Hepatocyte (in vitro differentiated cells): ENCODE measurements around the gene KRTAP10-8. TPM values are rescaled to one million over a fixed set of nuclear protein-coding genes. Genes with fewer than 3 reads are reported as not detected.

ENCODE experiments used
- DNase-seq: peaks from one replicate; pipeline ENCODE4 v3.0.0-alpha.2; 2016; ENCODE audit warnings: low spot score
- H2AFZ ChIP-seq: fragments of 200-600 bp; sonication (generic); 2 replicates; pipeline ENCODE4 v1.6.0; 2016; ENCODE audit warnings: antibody characterized with exemption, mild to moderate bottlenecking
- H3K27ac ChIP-seq: fragments of 200-600 bp; sonication (generic); 2 replicates; pipeline ENCODE4 v1.5.1; 2016; ENCODE audit warnings: mild to moderate bottlenecking
- H3K27me3 ChIP-seq: fragments of 200-600 bp; sonication (generic); 2 replicates; pipeline ENCODE4 v1.6.1; 2016
- H3K36me3 ChIP-seq: fragments of 200-600 bp; sonication (generic); replicated peaks from 2 replicates; pipeline ENCODE4 v1.5.1; 2016; ENCODE audit warnings: low read depth; ENCODE audit not compliant: insufficient read depth
- H3K4me1 ChIP-seq: fragments of 200-600 bp; sonication (generic); 2 replicates; pipeline ENCODE4 v1.5.1; 2016; ENCODE audit warnings: mild to moderate bottlenecking, moderate library complexity; ENCODE audit not compliant: insufficient read depth
- H3K4me2 ChIP-seq: fragments of 200-600 bp; sonication (generic); 2 replicates; pipeline ENCODE4 v1.6.0; 2016
- H3K4me3 ChIP-seq: fragments of 200-600 bp; sonication (generic); 2 replicates; pipeline ENCODE4 v1.5.1; 2016; ENCODE audit warnings: mild to moderate bottlenecking
- H3K79me2 ChIP-seq: fragments of 200-600 bp; sonication (generic); 2 replicates; pipeline ENCODE4 v1.6.0; 2017; ENCODE audit warnings: mild to moderate bottlenecking
- H3K9me2 ChIP-seq: fragments of 200-600 bp; sonication (generic); replicated peaks from 2 replicates; pipeline ENCODE4 v1.6.0; 2017; ENCODE audit warnings: mild to moderate bottlenecking; ENCODE audit not compliant: insufficient read depth
- H3K9me3 ChIP-seq: fragments of 200-600 bp; sonication (generic); 2 replicates; pipeline ENCODE4 v1.5.1; 2016; ENCODE audit warnings: low read depth, mild to moderate bottlenecking
- H4K20me1 ChIP-seq: fragments of 200-600 bp; sonication (generic); 2 replicates; pipeline ENCODE4 v1.6.0; 2016; ENCODE audit warnings: mild to moderate bottlenecking; ENCODE audit not compliant: insufficient read depth, poor library complexity, severe bottlenecking
- CTCF ChIP-seq: fragments of 200-600 bp; sonication (generic); IDR thresholded peaks from 2 replicates; pipeline ENCODE4 v1.5.1; 2016; ENCODE audit warnings: antibody characterized with exemption, mild to moderate bottlenecking; ENCODE audit not compliant: poor library complexity
- EZH2 ChIP-seq: fragments of 200-600 bp; sonication (generic); IDR thresholded peaks from 2 replicates; pipeline ENCODE4 v1.6.1; 2016; ENCODE audit warnings: antibody characterized with exemption, mild to moderate bottlenecking, borderline replicate concordance
- EZH2phosphoT487 ChIP-seq: fragments of 200-600 bp; sonication (generic); IDR thresholded peaks from one replicate; pipeline ENCODE4 v1.6.1; 2018; ENCODE audit warnings: antibody characterized with exemption, mild to moderate bottlenecking, low read depth, moderate library complexity; ENCODE audit not compliant: unreplicated experiment, severe bottlenecking
- WGBS: methylation state at CpG from one replicate; pipeline ENCODE4 v1.1.6; 2016; ENCODE audit warnings: low lambda C conversion rate; ENCODE audit errors: missing lambda C conversion rate; 5-methylcytosine and 5-hydroxymethylcytosine counted together
- polyA plus RNA-seq: library from polyadenylated mRNA; unstranded; fragments of >200 nt; fragmentation: Nextera tagmentation; extraction: Ambion mirVana; gene quantifications from 2 replicates; pipeline ENCODE4 v1.2.1, GENCODE V29; 2016
- total RNA-seq: library from RNA; depleted of rRNA; stranded (reverse); fragments of >200 nt; gene quantifications from 2 replicates; pipeline ENCODE4 v1.2.3, GENCODE V29; 2014

The KRTAP10-8 gene
- total and polyA plus RNA-seq, 2 experiments from 2014 or later, result not detected

- no peak overlapping the region for H3K4me2 ChIP-seq
- WGBS, result 92% methylated on average over 17 of the region's 17 CpGs
- DNase-seq, result no peak
Observed at GRCh38 chr21:44653656-44654575, 42.0 kb downstream of the KRTAP10-8 start.

GRCh38 chr21:44654576-44655175 is 42.8 kb downstream of the KRTAP10-8 start, which contains the start of gene KRTAP12-4:
KRTAP12-4 (minus strand) TSS chr21:44654659; CDS start chr21:44654614, 45 bp downstream.
- Histone ChIP-seq H3K4me1 (no peaks in the 10 kb centered on the region), H3K9me2 (no peaks in the 10 kb centered on the region), H3K4me3 (no peak within 1 kb of the TSS), H3K79me2 (no peaks in the 10 kb centered on the region), H2AFZ (no peak within 1 kb of the TSS), H3K36me3 (no peaks in the 10 kb centered on the region), H3K9me3 (no peaks in the 10 kb centered on the region), H4K20me1 (no peaks in the 10 kb centered on the region), H3K27me3 (no peaks in the 10 kb centered on the region), H3K4me2 (no peak within 1 kb of the TSS), H3K27ac (no peak within 1 kb of the TSS)
- TF ChIP-seq EZH2, result no peak
- TF ChIP-seq EZH2phosphoT487, result no peak
- no peak for TF ChIP-seq CTCF
- 84% methylated on average over 8 of the region's 9 CpGs for WGBS
- no peak for DNase-seq

More at GRCh38 chr21:44653656-44654575, 42.0 kb downstream of the KRTAP10-8 start:
- Histone ChIP-seq H3K4me3 (no peak overlapping the region), H3K9me3 (no peaks in the 10 kb centered on the region), H3K27ac (no peak overlapping the region), H3K36me3 (no peaks in the 10 kb centered on the region), H2AFZ (no peak overlapping the region), H3K9me2 (no peaks in the 10 kb centered on the region), H3K27me3 (no peaks in the 10 kb centered on the region), H4K20me1 (no peaks in the 10 kb centered on the region), H3K4me1 (no peaks in the 10 kb centered on the region), H3K79me2 (no peaks in the 10 kb centered on the region)
- no peak for TF ChIP-seq CTCF

GRCh38 chr21:44656868-44657267 is 45.0 kb downstream of the KRTAP10-8 start:
- Histone ChIP-seq H3K27ac (no peak overlapping the region), H3K4me3 (no peak overlapping the region), H3K9me2 (no peaks in the 10 kb centered on the region), H2AFZ (no peak overlapping the region), H3K36me3 (no peaks in the 10 kb centered on the region), H3K79me2 (no peaks in the 10 kb centered on the region), H3K4me1 (no peaks in the 10 kb centered on the region), H3K9me3 (no peaks in the 10 kb centered on the region), H3K27me3 (no peaks in the 10 kb centered on the region), H4K20me1 (no peaks in the 10 kb centered on the region), H3K4me2 (no peak overlapping the region)
- no peak for DNase-seq
- no peak for TF ChIP-seq EZH2phosphoT487
- no peak for TF ChIP-seq CTCF
- no peak for TF ChIP-seq EZH2
- WGBS, result 73% methylated on average over 1 of the region's 1 CpG
